HG03342 (cell line): ENCODE results near the gene CCSAP.
"Not testable (repeated sequence)": the region's sequence is repeated elsewhere in the genome, so short reads cannot be mapped to it uniquely, and the experiment has no call there.

Experiments used
- ATAC-seq: cut with Tn5 transposase; IDR thresholded peaks from one replicate; pipeline ENCODE4 v1.9.1; 2021; ENCODE audit warnings: mild to moderate bottlenecking, moderate library complexity; ENCODE audit not compliant: unreplicated experiment

CCSAP gene

GRCh38 chr1:229342656-229343569, at the start of gene CCSAP:
TSS of gene CCSAP (minus strand) at chr1:229343047. CDS start at chr1:229342465, 582 bp downstream.
- ATAC-seq, result peak; percentile 35

GRCh38 chr1:229390130-229390529, 47.3 kb upstream of the CCSAP start:
- no peak for ATAC-seq

DNA sequence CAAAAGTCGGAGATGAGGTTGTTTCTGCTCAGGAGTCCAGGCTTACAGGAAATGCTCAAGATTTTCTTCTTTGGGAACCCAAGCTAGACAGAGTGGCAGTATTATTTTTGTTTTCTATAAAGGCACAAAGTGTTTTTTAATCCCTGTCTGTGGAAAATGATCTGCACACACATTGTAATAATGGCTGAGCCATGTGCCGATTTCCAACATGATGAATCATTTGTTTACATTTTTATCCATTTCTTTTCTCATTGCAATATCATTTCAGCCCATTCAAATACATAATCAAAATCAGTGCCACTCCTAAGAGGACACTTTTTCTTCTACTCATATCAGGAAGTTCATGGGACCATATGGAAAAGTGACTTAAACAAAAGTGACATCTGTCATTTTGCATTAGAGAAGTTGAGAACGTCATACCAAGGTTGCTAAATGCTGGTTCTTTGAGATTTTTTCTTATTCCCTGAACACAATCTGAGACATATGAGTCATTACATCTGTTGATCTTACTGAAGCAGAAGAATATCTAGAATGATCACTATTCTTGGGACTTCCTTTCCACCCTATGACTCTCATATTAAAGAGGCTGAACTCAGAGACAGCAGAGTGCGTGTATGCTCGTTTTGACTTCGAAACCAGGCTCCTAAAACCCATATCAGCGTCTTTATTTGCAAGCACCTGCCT, 46.2 kb upstream of the CCSAP start:
- ATAC-seq, result no peak

GRCh38 chr1:229385853-229386456, 43.1 kb upstream of the CCSAP start:
- ATAC-seq, result no peak

GRCh38 chr1:229384822-229385221, 42.0 kb upstream of the CCSAP start:
- ATAC-seq, result no peak

GRCh38 chr1:229383961-229384360, 41.1 kb upstream of the CCSAP start:
- no peak for ATAC-seq

- ATAC-seq, result no peak
These were observed 40.3 kb upstream of the CCSAP start for GRCh38 chr1:229383188-229383587.

DNA sequence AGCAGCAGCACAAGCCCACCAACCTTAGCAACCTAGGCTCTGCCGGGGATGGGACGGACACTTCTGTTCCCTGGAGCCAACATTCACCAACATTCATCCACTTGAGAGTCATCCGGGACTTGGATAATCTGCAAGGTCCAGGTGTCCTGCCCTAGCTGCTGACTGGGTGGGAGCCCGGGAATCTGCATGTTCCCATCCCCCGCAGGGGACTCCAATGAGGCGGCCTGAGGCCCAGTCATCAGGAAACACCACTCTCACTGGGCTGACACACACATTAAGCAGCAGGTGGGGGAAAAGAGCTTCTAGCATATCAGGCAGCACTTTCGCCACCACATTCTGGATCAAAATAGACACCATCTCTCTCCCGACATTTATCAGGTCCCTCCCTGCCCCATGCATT, 38.4 kb upstream of the CCSAP start:
- no peak for ATAC-seq

GRCh38 chr1:229380536-229381160, 37.8 kb upstream of the CCSAP start:
- ATAC-seq, result no peak

DNA sequence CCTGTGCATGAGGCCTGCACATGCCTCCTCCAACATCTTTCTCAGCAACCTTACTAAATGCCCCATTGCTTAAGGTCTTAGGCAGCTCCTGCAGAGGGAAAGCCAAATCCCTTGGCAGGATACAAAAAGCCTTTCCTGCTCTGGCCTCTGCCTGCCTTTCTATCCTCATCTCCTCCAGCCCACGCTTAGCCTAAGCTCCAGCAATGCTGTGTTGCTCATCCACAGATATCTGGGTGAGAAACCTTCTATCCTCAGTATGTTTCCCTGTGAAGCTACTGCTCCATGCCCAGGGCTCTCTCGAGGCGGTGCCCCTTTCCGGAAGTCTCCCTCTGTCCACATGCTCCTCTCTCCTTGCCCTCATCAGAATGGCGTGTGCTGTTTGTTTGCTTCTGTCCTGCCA, 37.0 kb upstream of the CCSAP start:
- no peak for ATAC-seq

DNA sequence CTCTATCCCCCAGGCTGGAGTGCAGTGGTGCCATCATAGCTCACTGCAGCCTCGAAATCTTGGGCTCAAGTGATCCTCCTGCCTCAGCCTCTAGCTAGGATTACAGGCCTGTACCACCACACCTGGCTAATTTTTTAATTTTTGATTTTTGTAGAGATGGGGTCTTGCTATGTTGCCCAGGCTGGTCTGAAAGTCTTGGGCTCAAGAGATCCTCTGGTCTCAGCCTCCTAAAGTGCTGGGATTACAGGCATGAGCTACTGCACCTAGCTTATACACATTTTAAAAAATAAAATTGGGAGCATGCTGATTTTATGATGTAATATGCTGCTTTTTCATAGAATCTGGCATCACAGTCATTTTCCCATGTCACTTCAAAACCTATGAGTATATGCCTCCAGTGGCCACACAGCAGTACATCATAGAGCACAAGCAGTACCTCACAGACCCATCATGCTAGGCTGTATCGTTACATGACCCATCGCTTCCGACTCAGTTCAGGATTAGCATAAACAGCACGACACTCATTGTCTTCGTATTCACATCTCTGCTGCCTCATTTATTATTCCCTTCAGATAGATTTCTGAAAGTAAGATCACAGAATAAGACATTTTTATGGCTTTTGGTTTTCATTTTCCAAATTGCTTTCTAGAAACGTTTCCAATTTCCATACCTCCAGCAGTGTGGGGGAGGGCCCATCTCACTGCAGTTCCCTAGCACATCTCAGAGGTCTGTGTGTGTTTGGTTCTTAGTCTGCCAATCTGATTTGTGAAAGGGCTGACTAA, 35.9 kb upstream of the CCSAP start:
- no peak for ATAC-seq

- not testable (repeated sequence) for ATAC-seq
These were observed 35.2 kb upstream of the CCSAP start for GRCh38 chr1:229378035-229378434.

GRCh38 chr1:229377429-229377828, 34.6 kb upstream of the CCSAP start:
- ATAC-seq, result no peak

- no peak for ATAC-seq
These were observed 33.7 kb upstream of the CCSAP start for GRCh38 chr1:229376521-229376920.

DNA sequence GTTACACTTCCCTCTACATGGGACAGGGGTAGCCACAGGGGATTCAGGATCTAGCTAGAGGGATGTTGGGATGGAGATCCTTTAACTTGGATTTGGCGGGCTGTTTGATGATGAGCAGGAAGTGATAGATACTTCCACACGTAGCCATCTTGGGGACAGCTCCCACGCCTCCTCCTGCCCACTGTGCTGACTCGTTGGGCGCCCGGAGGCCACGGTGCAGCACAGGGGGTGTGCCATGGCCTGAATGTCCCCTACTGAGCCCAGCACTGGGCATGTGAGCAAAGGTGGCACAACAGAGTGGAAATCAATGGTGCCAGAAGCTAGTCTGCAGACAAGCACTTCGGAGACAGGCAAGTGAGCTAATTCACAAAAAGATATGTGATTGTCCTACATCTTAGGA, 31.6 kb upstream of the CCSAP start:
- no peak for ATAC-seq

DNA sequence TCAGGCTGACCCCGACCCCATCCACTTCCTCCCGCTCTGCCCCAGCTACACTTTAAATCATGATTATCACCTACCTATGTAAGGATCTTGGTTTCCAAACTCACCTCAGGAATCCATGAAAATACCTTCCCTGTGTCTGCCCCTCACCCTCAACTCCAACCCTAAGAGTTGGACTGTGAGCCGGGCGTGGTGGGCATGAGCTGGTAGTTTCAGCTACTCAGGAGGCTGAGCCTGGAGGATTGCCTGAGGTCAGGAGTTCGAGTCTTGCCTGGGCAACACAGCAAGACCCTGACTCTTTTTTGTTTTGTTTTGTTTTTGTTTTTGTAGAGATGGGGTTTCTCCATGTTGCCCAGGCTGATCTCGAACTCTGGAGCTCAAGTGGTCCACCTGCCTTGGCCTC, 30.5 kb upstream of the CCSAP start:
- ATAC-seq, result no peak

DNA sequence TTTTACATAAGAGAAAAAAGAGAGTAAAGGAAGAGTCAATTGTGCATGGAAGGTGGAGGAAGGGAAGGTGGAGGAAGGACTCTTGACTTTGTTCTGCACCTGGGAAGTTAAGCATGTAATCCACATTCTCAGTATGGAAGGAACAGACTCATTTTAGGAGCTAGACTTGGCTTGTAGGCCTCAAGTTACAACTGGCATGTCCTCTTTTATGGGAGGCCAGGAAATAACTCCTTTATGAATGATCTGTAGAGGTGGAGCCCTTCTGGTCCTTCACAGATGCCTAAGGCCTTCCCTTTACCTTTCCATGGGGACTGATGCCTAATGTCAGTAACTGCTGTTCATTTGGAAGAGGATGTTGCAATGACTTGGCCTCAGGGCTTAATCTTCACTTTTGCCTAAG, 29.4 kb upstream of the CCSAP start:
- no peak for ATAC-seq

DNA sequence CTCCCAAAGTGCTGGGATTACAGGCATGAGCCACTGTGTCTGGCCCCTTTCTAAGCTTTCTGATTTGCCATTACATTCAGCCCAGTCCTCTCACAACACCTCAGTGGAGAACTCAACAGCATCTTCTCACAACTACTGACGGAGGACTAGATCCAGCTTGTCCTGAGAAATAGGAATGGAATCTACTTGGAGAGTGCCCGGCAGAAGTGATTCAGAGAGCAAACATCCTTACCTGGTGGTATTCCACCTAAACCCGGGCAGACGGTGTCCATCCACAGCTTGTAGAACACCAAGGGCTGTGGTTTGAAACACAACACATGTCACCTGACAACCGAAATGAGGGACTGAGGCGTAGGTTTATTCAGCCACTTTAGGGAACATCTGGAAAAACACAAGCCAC, 28.8 kb upstream of the CCSAP start:
- no peak for ATAC-seq

- ATAC-seq, result no peak
These were observed 27.8 kb upstream of the CCSAP start for GRCh38 chr1:229370601-229371021.

DNA sequence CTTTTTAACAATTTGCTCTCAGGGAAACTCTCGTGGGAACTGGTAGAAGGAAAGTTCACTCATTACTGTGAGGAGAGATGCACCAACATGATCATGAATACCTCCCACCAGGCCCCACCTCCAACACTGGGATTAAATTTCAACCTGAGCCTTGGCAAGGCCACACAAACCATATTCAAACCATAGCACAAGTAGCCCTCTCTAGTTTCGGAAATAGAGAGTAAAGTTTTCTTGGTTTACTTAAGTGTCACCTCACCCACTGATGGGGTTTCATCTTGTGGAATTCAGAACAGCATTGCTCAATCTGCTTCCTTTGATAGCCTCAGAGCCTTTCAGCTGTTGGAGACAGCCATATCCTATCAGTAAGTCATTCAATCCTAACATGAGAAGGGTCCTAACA, 25.5 kb upstream of the CCSAP start:
- peak; percentile 49 for ATAC-seq

- no peak for ATAC-seq
These were observed 22.7 kb upstream of the CCSAP start for GRCh38 chr1:229365569-229365968.
